ENCODE data around the gene PXDN.

- no peak for TF ChIP-seq CTCF (IDR thresholded peaks at IDR 0.05)
- TF ChIP-seq POLR2A (IDR thresholded peaks at IDR 0.05) = no peak
These were observed 9.7 kb upstream of the PXDN start for GRCh38 chr2:1754046-1754445.
